ENCODE measurements around the gene CMIP.

GRCh38 chr16:81547939-81548216 is 103.3 kb downstream of the CMIP start:
- TF ChIP-seq, protein P1, sequence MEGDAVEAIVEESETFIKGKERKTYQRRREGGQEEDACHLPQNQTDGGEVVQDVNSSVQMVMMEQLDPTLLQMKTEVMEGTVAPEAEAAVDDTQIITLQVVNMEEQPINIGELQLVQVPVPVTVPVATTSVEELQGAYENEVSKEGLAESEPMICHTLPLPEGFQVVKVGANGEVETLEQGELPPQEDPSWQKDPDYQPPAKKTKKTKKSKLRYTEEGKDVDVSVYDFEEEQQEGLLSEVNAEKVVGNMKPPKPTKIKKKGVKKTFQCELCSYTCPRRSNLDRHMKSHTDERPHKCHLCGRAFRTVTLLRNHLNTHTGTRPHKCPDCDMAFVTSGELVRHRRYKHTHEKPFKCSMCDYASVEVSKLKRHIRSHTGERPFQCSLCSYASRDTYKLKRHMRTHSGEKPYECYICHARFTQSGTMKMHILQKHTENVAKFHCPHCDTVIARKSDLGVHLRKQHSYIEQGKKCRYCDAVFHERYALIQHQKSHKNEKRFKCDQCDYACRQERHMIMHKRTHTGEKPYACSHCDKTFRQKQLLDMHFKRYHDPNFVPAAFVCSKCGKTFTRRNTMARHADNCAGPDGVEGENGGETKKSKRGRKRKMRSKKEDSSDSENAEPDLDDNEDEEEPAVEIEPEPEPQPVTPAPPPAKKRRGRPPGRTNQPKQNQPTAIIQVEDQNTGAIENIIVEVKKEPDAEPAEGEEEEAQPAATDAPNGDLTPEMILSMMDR (IDR thresholded peaks at IDR 0.05), result no peak
- TF ChIP-seq POLR2A (IDR thresholded peaks at IDR 0.05), result no peak
